ENCODE results near the gene TSPAN31.

TSPAN31 gene

GRCh38 chr12:57751788-57752667, 7.2 kb downstream of the TSPAN31 start, which contains the start of gene CDK4:
TSS of gene CDK4 (minus strand) at chr12:57752310. CDS start at chr12:57751717, 593 bp downstream.
- peak; percentile 93 to 97 (median 95) for DNase-seq (ENCODE audit: low read depth in 4 of 4, low spot score in 1 of 4)

- DNase-seq (ENCODE audit: low read depth in 4 of 4, low spot score in 1 of 4) = no peak
Measured at GRCh38 chr12:57752668-57753000, 7.8 kb downstream of the TSPAN31 start.

- no peak for DNase-seq (ENCODE audit: low read depth in 4 of 4, low spot score in 1 of 4)
Measured at GRCh38 chr12:57753756-57754337, 9.0 kb downstream of the TSPAN31 start.

- DNase-seq (ENCODE audit: low read depth in 4 of 4, low spot score in 1 of 4) = peak; percentile 55 to 88 (median 66)
Measured at GRCh38 chr12:57754411-57755193, 9.8 kb downstream of the TSPAN31 start, which contains the start of gene MARCHF9. TSS of gene MARCHF9 (plus strand) at chr12:57755103. CDS start at chr12:57755529, 426 bp downstream.

GRCh38 chr12:57755194-57755453, 10.3 kb downstream of the TSPAN31 start:
- DNase-seq (ENCODE audit: low read depth in 4 of 4, low spot score in 1 of 4) = no peak

GRCh38 chr12:57755454-57756372, 10.9 kb downstream of the TSPAN31 start:
- no peak for DNase-seq (ENCODE audit: low read depth in 4 of 4, low spot score in 1 of 4)

GRCh38 chr12:57756406-57757341, 11.8 kb downstream of the TSPAN31 start:
- peak; percentile 38 to 62 (median 54) for DNase-seq (ENCODE audit: low read depth in 4 of 4, low spot score in 1 of 4)

- no peak for DNase-seq (ENCODE audit: low read depth in 4 of 4, low spot score in 1 of 4)
Measured at GRCh38 chr12:57757771-57758170, 12.9 kb downstream of the TSPAN31 start.

- DNase-seq (ENCODE audit: low read depth in 4 of 4, low spot score in 1 of 4) = no peak
Measured at GRCh38 chr12:57758552-57759359, 13.9 kb downstream of the TSPAN31 start.

GRCh38 chr12:57759360-57759980, 14.6 kb downstream of the TSPAN31 start:
- DNase-seq (ENCODE audit: low read depth in 4 of 4, low spot score in 1 of 4) = no peak

- DNase-seq (ENCODE audit: low read depth in 4 of 4, low spot score in 1 of 4) = no peak
Measured at GRCh38 chr12:57760347-57760982, 15.6 kb downstream of the TSPAN31 start.

- DNase-seq (ENCODE audit: low read depth in 4 of 4, low spot score in 1 of 4) = no peak
Measured at GRCh38 chr12:57761391-57761998, 16.7 kb downstream of the TSPAN31 start.

- no peak for DNase-seq (ENCODE audit: low read depth in 4 of 4, low spot score in 1 of 4)
Measured at GRCh38 chr12:57762463-57762862, 17.6 kb downstream of the TSPAN31 start.

GRCh38 chr12:57763881-57764661, 19.2 kb downstream of the TSPAN31 start:
- no peak for DNase-seq (ENCODE audit: low read depth in 4 of 4, low spot score in 1 of 4)

- no peak for DNase-seq (ENCODE audit: low read depth in 4 of 4, low spot score in 1 of 4)
Measured at GRCh38 chr12:57764662-57765002, 19.8 kb downstream of the TSPAN31 start.

GRCh38 chr12:57765003-57765697, 20.3 kb downstream of the TSPAN31 start:
- DNase-seq (ENCODE audit: low read depth in 4 of 4, low spot score in 1 of 4) = peak in 3 of 4 experiments; percentile 38 to 64 (median 45)

All from stimulated activated CD4-positive, alpha-beta T cell treated with anti-CD3 and anti-CD28 coated beads, Interleukin-1b, Interleukin-23, amount 100 ng/mL, for 24 hours (primary cell).